WTC11 (cell line): ENCODE data around the gene FGFBP2. TPM values are rescaled to one million over a fixed set of nuclear protein-coding genes. Genes with fewer than 3 reads are reported as not detected.

Experiments used
- ATAC-seq: fragments of 200-7000 bp; cut with Tn5 transposase; 2 replicates; pipeline ENCODE4 v1.10.0; 2021; ENCODE audit warnings: mild to moderate bottlenecking, moderate library complexity
- CTCF ChIA-PET: fragments of 300-600 bp; sonication (Branson Sonifier 250); formaldehyde crosslinking; loops from one replicate; lab custom pipeline; 2021; ENCODE audit warnings: antibody characterized with exemption; lab: Charles Lee
- POLR2A ChIA-PET: fragments of 350-600 bp; sonication (Branson Sonifier 250); formaldehyde crosslinking; loops from one replicate; lab custom pipeline; 2021; ENCODE audit warnings: antibody characterized with exemption; lab: Charles Lee
- DNase-seq: peaks from one replicate; pipeline ENCODE4 v3.0.0; 2021; ENCODE audit warnings: low spot score
- H3K27ac Mint-ChIP-seq: 2 replicates; pipeline ENCODE4 v1.8.0; 2021; ENCODE audit warnings: mixed read lengths
- H3K27me3 Mint-ChIP-seq: 2 replicates; pipeline ENCODE4 v1.8.0; 2021; ENCODE audit warnings: low read depth, mild to moderate bottlenecking, moderate library complexity, mixed read lengths
- H3K36me3 Mint-ChIP-seq: 2 replicates; pipeline ENCODE4 v1.8.0; 2021; ENCODE audit warnings: mixed read lengths
- H3K4me1 Mint-ChIP-seq: 2 replicates; pipeline ENCODE4 v1.8.0; 2022; ENCODE audit warnings: mixed read lengths
- H3K4me3 Mint-ChIP-seq: 2 replicates; pipeline ENCODE4 v1.8.0; 2021; ENCODE audit warnings: mild to moderate bottlenecking, moderate library complexity, mixed read lengths
- H3K9me3 Mint-ChIP-seq: 2 replicates; pipeline ENCODE4 v1.8.0; 2021; ENCODE audit warnings: mixed read lengths
- ARID4B ChIP-seq: sonication (generic); formaldehyde crosslinking; IDR thresholded peaks from 2 replicates; pipeline ENCODE4 v1.8.0; 2023; ENCODE audit warnings: missing genetic modification reagents, mild to moderate bottlenecking, borderline replicate concordance
- FOXJ3 ChIP-seq: sonication (generic); formaldehyde crosslinking; IDR thresholded peaks from 2 replicates; pipeline ENCODE4 v1.9.0; 2021; ENCODE audit warnings: missing genetic modification reagents, mild to moderate bottlenecking, borderline replicate concordance
- FOXK1 ChIP-seq: sonication (generic); formaldehyde crosslinking; IDR thresholded peaks from 2 replicates; pipeline ENCODE4 v1.8.0; 2022; ENCODE audit warnings: mild to moderate bottlenecking, moderate library complexity, missing genetic modification reagents
- GTF2I ChIP-seq: fragments of 250-450 bp; sonication (Bioruptor Pico); conservative IDR thresholded peaks from 2 replicates; pipeline ENCODE4 v1.4.0; 2021; ENCODE audit warnings: mild to moderate bottlenecking
- NFE2L1 ChIP-seq: sonication (generic); formaldehyde crosslinking; IDR thresholded peaks from 2 replicates; pipeline ENCODE4 v1.8.1; 2023; ENCODE audit warnings: missing genetic modification reagents
- PRRX2 ChIP-seq: fragments of 250-450 bp; sonication (Bioruptor Pico); IDR thresholded peaks from 2 replicates; pipeline ENCODE4 v1.8.0; 2021; ENCODE audit warnings: mild to moderate bottlenecking
- SMAD3 ChIP-seq: sonication (generic); formaldehyde crosslinking; IDR thresholded peaks from 2 replicates; pipeline ENCODE4 v1.8.0; 2022; ENCODE audit warnings: missing genetic modification reagents, mild to moderate bottlenecking, borderline replicate concordance
- SOX15 ChIP-seq: fragments of 250-450 bp; sonication (Bioruptor Pico); IDR thresholded peaks from 2 replicates; pipeline ENCODE4 v1.9.0; 2021; ENCODE audit warnings: mild to moderate bottlenecking
- STAT6 ChIP-seq: sonication (generic); formaldehyde crosslinking; conservative IDR thresholded peaks from 2 replicates; pipeline ENCODE4 v1.8.1; 2023; ENCODE audit warnings: mild to moderate bottlenecking, low read depth, missing genetic modification reagents, moderate library complexity
- ZNF138 ChIP-seq: sonication (generic); formaldehyde crosslinking; conservative IDR thresholded peaks from 2 replicates; pipeline ENCODE4 v1.8.1; 2022; ENCODE audit warnings: mild to moderate bottlenecking, moderate library complexity, missing genetic modification reagents
- total RNA-seq: library from RNA; stranded (reverse); gene quantifications from 3 replicates; pipeline ENCODE4 v1.2.3, GENCODE V29; 2021
- TF ChIP-seq, protein P1 (sequence below): fragments of 200-600 bp; IDR thresholded peaks from 2 replicates; pipeline ENCODE4 v1.8.0; 2022; ENCODE audit warnings: antibody characterized with exemption
- TF ChIP-seq, protein P2 (sequence below): sonication (generic); formaldehyde crosslinking; IDR thresholded peaks from 2 replicates; pipeline ENCODE4 v1.8.1; 2023; ENCODE audit warnings: mild to moderate bottlenecking, moderate library complexity, missing genetic modification reagents
- TF ChIP-seq, protein P3 (sequence below): sonication (generic); formaldehyde crosslinking; IDR thresholded peaks from 2 replicates; pipeline ENCODE4 v1.8.0; 2022; ENCODE audit warnings: mild to moderate bottlenecking, missing genetic modification reagents
- TF ChIP-seq, protein P4 (sequence below): sonication (generic); formaldehyde crosslinking; IDR thresholded peaks from 2 replicates; pipeline ENCODE4 v1.8.1; 2023; ENCODE audit warnings: mild to moderate bottlenecking, missing genetic modification reagents
- TF ChIP-seq, protein P5 (sequence below): fragments of 250-450 bp; sonication (Bioruptor Pico); IDR thresholded peaks from 2 replicates; pipeline ENCODE4 v1.9.0; 2021; ENCODE audit warnings: moderate library complexity, mild to moderate bottlenecking, inconsistent platforms, borderline replicate concordance

The FGFBP2 gene
- total RNA-seq, 1 experiment from 2014 or later = 0.24 TPM

GRCh38 chr4:15929540-15929939 lies 33.4 kb downstream of the FGFBP2 start (continued):
- TF ChIP-seq, protein P1, sequence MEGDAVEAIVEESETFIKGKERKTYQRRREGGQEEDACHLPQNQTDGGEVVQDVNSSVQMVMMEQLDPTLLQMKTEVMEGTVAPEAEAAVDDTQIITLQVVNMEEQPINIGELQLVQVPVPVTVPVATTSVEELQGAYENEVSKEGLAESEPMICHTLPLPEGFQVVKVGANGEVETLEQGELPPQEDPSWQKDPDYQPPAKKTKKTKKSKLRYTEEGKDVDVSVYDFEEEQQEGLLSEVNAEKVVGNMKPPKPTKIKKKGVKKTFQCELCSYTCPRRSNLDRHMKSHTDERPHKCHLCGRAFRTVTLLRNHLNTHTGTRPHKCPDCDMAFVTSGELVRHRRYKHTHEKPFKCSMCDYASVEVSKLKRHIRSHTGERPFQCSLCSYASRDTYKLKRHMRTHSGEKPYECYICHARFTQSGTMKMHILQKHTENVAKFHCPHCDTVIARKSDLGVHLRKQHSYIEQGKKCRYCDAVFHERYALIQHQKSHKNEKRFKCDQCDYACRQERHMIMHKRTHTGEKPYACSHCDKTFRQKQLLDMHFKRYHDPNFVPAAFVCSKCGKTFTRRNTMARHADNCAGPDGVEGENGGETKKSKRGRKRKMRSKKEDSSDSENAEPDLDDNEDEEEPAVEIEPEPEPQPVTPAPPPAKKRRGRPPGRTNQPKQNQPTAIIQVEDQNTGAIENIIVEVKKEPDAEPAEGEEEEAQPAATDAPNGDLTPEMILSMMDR = no peak
- TF ChIP-seq, protein P2, sequence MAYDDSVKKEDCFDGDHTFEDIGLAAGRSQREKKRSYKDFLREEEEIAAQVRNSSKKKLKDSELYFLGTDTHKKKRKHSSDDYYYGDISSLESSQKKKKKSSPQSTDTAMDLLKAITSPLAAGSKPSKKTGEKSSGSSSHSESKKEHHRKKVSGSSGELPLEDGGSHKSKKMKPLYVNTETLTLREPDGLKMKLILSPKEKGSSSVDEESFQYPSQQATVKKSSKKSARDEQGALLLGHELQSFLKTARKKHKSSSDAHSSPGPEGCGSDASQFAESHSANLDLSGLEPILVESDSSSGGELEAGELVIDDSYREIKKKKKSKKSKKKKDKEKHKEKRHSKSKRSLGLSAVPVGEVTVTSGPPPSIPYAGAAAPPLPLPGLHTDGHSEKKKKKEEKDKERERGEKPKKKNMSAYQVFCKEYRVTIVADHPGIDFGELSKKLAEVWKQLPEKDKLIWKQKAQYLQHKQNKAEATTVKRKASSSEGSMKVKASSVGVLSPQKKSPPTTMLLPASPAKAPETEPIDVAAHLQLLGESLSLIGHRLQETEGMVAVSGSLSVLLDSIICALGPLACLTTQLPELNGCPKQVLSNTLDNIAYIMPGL (CRISPR knock-in tag) = no peak
- TF ChIP-seq, protein P3, sequence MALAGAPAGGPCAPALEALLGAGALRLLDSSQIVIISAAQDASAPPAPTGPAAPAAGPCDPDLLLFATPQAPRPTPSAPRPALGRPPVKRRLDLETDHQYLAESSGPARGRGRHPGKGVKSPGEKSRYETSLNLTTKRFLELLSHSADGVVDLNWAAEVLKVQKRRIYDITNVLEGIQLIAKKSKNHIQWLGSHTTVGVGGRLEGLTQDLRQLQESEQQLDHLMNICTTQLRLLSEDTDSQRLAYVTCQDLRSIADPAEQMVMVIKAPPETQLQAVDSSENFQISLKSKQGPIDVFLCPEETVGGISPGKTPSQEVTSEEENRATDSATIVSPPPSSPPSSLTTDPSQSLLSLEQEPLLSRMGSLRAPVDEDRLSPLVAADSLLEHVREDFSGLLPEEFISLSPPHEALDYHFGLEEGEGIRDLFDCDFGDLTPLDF (CRISPR knock-in tag) = no peak
- TF ChIP-seq GTF2I = no peak
- TF ChIP-seq, protein P4, sequence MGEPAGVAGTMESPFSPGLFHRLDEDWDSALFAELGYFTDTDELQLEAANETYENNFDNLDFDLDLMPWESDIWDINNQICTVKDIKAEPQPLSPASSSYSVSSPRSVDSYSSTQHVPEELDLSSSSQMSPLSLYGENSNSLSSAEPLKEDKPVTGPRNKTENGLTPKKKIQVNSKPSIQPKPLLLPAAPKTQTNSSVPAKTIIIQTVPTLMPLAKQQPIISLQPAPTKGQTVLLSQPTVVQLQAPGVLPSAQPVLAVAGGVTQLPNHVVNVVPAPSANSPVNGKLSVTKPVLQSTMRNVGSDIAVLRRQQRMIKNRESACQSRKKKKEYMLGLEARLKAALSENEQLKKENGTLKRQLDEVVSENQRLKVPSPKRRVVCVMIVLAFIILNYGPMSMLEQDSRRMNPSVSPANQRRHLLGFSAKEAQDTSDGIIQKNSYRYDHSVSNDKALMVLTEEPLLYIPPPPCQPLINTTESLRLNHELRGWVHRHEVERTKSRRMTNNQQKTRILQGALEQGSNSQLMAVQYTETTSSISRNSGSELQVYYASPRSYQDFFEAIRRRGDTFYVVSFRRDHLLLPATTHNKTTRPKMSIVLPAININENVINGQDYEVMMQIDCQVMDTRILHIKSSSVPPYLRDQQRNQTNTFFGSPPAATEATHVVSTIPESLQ (CRISPR knock-in tag) = no peak
- TF ChIP-seq, all 79 proteins: peak for 0

- ATAC-seq = no peak
- Mint-ChIP-seq H3K27ac (no peak overlapping the region), H3K27me3 (no peaks in the 10 kb centered on the region), H3K4me1 (no peaks in the 10 kb centered on the region), H3K9me3 (no peaks in the 10 kb centered on the region), H3K36me3 (no peaks in the 10 kb centered on the region), H3K4me3 (no peak overlapping the region)
- CTCF ChIA-PET = interaction anchor here (0.8 to 2.1 kb wide), 2 partner anchors 27 to 46 kb away, joined by 3 to 7 read pairs; no protein-coding TSS in a partner anchor
- POLR2A ChIA-PET = no interaction called here
- TF ChIP-seq STAT6 (CRISPR knock-in tag) = no peak
- TF ChIP-seq NFE2L1 = no peak
- TF ChIP-seq ZNF138 (CRISPR knock-in tag) = no peak
- no peak for TF ChIP-seq SMAD3 (CRISPR knock-in tag)
- TF ChIP-seq FOXK1 (CRISPR knock-in tag) = no peak
- TF ChIP-seq, protein P5, sequence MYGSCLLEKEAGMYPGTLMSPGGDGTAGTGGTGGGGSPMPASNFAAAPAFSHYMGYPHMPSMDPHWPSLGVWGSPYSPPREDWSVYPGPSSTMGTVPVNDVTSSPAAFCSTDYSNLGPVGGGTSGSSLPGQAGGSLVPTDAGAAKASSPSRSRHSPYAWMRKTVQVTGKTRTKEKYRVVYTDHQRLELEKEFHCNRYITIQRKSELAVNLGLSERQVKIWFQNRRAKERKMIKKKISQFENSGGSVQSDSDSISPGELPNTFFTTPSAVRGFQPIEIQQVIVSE (CRISPR knock-in tag) = no peak
- TF ChIP-seq PRRX2 (CRISPR knock-in tag) = no peak
- TF ChIP-seq, protein P2 (CRISPR knock-in tag) = no peak
- TF ChIP-seq SOX15 (CRISPR knock-in tag) = no peak
- no peak for TF ChIP-seq ARID4B (CRISPR knock-in tag)
- TF ChIP-seq FOXJ3 = no peak
- DNase-seq = no peak
Measured at GRCh38 chr4:15928883-15929282, 34.1 kb downstream of the FGFBP2 start.
